ENCODE measurements around the gene SPR.

Gene SPR

DNA sequence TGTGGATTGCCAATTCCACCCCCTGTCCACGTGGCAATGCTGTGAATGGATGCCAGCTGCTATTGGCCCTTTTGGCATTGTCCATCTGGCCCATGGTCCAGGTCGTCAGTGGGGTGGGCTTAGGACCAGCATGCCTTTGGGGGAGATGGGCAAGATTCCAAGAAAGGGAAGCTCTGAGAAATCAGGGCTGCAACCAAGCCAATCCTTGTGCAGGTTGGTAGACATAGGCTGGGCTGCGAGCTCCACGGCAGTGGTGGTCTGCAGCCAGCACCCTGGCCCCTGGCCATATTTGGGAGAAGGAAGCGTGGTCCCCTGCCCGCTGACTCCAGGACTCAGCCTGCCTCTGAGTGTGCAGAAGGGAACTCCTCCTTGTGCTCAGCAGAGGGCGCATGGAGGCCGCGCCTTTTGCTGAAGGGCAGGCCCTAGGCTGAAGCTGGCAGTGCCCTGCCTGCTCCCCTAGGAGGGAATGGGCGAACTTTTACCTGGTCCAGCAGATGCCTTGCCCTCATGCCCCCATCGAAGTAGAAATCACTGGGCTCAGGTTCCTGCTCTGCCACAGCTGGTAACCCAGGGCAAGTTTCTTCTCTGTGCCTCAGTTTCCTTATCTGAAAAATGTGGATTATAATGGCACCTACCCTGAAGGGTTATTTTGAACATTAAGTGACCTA, 5.4 kb downstream of the SPR start:
- peak; percentile 36 to 74 for DNase-seq (ENCODE audit: low read depth in 1 of 2, low spot score in 1 of 2)

DNA sequence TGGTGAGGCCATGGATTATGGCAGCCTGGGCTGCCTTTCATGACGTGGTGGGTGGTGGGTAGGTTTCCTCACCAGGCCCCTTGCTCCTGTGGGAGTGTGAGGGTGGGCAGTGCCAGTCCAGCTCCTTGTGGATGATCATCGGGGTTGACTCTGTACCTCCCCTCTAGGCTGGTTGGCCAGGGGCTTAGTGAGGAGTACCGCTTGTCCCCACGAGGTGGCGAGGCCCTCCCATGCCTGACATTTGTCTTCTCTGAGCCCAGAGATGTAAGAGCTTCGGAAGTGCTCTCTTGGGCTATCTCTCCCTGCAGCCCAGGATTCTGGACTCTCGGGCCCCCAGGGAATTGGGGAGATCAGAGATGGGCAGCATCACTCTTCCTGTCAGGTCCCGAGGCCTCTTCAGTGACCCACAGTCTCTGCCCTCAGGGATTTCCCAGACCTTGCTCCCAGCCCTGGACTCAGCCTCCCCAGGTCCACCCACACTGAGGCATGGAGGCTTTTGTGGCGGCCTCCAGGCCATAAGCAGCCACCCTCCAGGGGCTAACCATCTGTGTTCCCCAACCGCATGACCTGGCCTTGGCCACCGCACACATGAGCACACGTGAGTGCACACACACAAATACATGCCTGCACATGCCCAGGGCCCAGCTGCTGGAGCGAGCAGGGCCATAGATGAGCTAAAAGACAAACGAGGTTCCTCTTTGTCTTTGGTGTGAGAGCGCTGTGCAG, 6.5 kb downstream of the SPR start:
- Histone ChIP-seq H3K4me3 (replicated peaks; ENCODE audit: insufficient read depth, low read length) (no peak overlapping the region), H3K27ac (replicated peaks) (no peak overlapping the region), H3K27me3 (ENCODE audit: insufficient read depth, poor library complexity, severe bottlenecking) (peaks cover 12% of the 10 kb centered on the region)
- TF ChIP-seq GABPA (IDR thresholded peaks at IDR 0.05; ENCODE audit: low read depth), result no peak
- TF ChIP-seq, protein P1, sequence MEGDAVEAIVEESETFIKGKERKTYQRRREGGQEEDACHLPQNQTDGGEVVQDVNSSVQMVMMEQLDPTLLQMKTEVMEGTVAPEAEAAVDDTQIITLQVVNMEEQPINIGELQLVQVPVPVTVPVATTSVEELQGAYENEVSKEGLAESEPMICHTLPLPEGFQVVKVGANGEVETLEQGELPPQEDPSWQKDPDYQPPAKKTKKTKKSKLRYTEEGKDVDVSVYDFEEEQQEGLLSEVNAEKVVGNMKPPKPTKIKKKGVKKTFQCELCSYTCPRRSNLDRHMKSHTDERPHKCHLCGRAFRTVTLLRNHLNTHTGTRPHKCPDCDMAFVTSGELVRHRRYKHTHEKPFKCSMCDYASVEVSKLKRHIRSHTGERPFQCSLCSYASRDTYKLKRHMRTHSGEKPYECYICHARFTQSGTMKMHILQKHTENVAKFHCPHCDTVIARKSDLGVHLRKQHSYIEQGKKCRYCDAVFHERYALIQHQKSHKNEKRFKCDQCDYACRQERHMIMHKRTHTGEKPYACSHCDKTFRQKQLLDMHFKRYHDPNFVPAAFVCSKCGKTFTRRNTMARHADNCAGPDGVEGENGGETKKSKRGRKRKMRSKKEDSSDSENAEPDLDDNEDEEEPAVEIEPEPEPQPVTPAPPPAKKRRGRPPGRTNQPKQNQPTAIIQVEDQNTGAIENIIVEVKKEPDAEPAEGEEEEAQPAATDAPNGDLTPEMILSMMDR (IDR thresholded peaks at IDR 0.05; ENCODE audit: insufficient read depth, low read length), result peak; percentile 77
- peak; percentile 34 to 64 for DNase-seq (ENCODE audit: low read depth in 1 of 2, low spot score in 1 of 2)

More for the DNA sequence above, 5.4 kb downstream of the SPR start:
- peaks cover 10% of the 10 kb centered on the region for H3K27me3 ChIP-seq (ENCODE audit: insufficient read depth, poor library complexity, severe bottlenecking)
- no peak overlapping the region for H3K27ac ChIP-seq (replicated peaks)
- TF ChIP-seq REST (IDR thresholded peaks at IDR 0.05; ENCODE audit: insufficient replicate concordance, low read depth) (no peak), SPI1 (IDR thresholded peaks at IDR 0.05; ENCODE audit: borderline replicate concordance, low read depth) (peak; percentile 20; the same call in 1 of the 2 replicates)
- TF ChIP-seq, protein P1 (IDR thresholded peaks at IDR 0.05; ENCODE audit: insufficient read depth, low read length), result peak; percentile 91
- no peak overlapping the region for H3K4me3 ChIP-seq (replicated peaks; ENCODE audit: insufficient read depth, low read length)

DNA sequence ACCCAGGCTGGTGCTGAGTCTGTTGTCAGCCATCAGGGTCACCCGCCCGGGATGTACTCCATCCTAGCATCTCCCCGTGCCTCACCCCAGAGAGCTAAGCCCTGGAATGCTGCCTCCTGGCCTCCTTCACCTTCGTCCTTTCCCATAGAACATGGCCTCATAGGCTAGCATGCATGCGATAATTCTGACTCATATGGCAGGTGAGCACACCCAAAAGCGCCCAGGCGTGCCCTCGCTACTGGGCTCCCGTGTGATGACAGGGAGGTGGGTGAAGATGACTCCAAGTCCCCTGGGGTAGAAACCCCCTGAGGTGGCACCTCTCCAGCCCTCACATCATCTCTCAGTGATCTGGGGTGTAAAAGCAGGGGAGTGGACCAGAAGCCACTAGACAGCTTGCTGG, 7.3 kb downstream of the SPR start:
- Histone ChIP-seq H3K27me3 (ENCODE audit: insufficient read depth, poor library complexity, severe bottlenecking) (peaks cover 13% of the 10 kb centered on the region), H3K4me3 (replicated peaks; ENCODE audit: insufficient read depth, low read length) (no peak overlapping the region), H3K27ac (replicated peaks) (no peak overlapping the region)
- TF ChIP-seq SPI1 (IDR thresholded peaks at IDR 0.05; ENCODE audit: borderline replicate concordance, low read depth) (no peak), POLR2AphosphoS5 (IDR thresholded peaks at IDR 0.05; ENCODE audit: low read depth) (no peak), GABPA (IDR thresholded peaks at IDR 0.05; ENCODE audit: low read depth) (no peak), REST (IDR thresholded peaks at IDR 0.05; ENCODE audit: insufficient replicate concordance, low read depth) (no peak)
- TF ChIP-seq, protein P1 (IDR thresholded peaks at IDR 0.05; ENCODE audit: insufficient read depth, low read length), result no peak
- no peak for DNase-seq (ENCODE audit: low read depth in 1 of 2, low spot score in 1 of 2)

All from HL-60 (cell line).